Astrocyte (in vitro differentiated cells and primary cell): Measurements from ENCODE around the gene ZSWIM7. TPM values are rescaled to one million over a fixed set of nuclear protein-coding genes. Genes with fewer than 3 reads are reported as not detected.

Source experiments
- DNase-seq: peaks from one replicate; pipeline ENCODE4 v3.0.0-alpha.2; 2010; ENCODE audit warnings: low read depth
- FAIRE-seq: peaks from 2 replicates; lab custom pipeline; 2011; peaks lifted over from hg19 to GRCh38; lab: Jason Lieb, UNC
- H2AFZ ChIP-seq: 2 replicates; pipeline ENCODE4 v1.6.0; 2012; ENCODE audit warnings: low read depth, low read length, inconsistent platforms
- H3K27ac ChIP-seq: 2 replicates; pipeline ENCODE4 v1.5.1; 2011; ENCODE audit warnings: low read depth, low read length, inconsistent platforms
- H3K27me3 ChIP-seq: 2 replicates; pipeline ENCODE4 v1.6.0; 2011; ENCODE audit warnings: low read length, inconsistent platforms; ENCODE audit not compliant: insufficient read depth
- H3K36me3 ChIP-seq: 2 replicates; pipeline ENCODE4 v1.5.1; 2011; ENCODE audit warnings: low read length, inconsistent platforms; ENCODE audit not compliant: insufficient read depth
- H3K4me1 ChIP-seq: 2 replicates; pipeline ENCODE4 v1.5.1; 2011; ENCODE audit warnings: low read length, inconsistent platforms; ENCODE audit not compliant: insufficient read depth
- H3K4me2 ChIP-seq: 2 replicates; pipeline ENCODE4 v1.6.0; 2012; ENCODE audit warnings: low read length, inconsistent platforms
- H3K4me3 ChIP-seq: 2 replicates; pipeline ENCODE4 v1.5.1; 2011; ENCODE audit warnings: low read depth, mild to moderate bottlenecking, low read length, inconsistent platforms; ENCODE audit not compliant: insufficient read depth
- H3K79me2 ChIP-seq: 2 replicates; pipeline ENCODE4 v1.6.0; 2012; ENCODE audit warnings: mild to moderate bottlenecking, low read length, inconsistent platforms; ENCODE audit not compliant: insufficient read depth
- H3K9ac ChIP-seq: 2 replicates; pipeline ENCODE4 v1.6.0; 2012; ENCODE audit warnings: mild to moderate bottlenecking, low read length, inconsistent platforms
- H3K9me3 ChIP-seq: 2 replicates; pipeline ENCODE4 v1.5.1; 2012; ENCODE audit warnings: low read depth, mild to moderate bottlenecking, low read length, inconsistent platforms; ENCODE audit not compliant: insufficient read depth
- H4K20me1 ChIP-seq: 2 replicates; pipeline ENCODE4 v1.6.0; 2012; ENCODE audit warnings: low read length, inconsistent platforms; ENCODE audit not compliant: insufficient read depth
- H3K27ac Mint-ChIP-seq: one replicate; pipeline ENCODE4 v1.8.0; 2021; ENCODE audit warnings: mild to moderate bottlenecking, mixed read lengths; ENCODE audit not compliant: unreplicated experiment
- H3K27me3 Mint-ChIP-seq: one replicate; pipeline ENCODE4 v1.8.0; 2021; ENCODE audit warnings: low read depth, mixed read lengths; ENCODE audit not compliant: unreplicated experiment
- H3K36me3 Mint-ChIP-seq: one replicate; pipeline ENCODE4 v1.8.0; 2021; ENCODE audit warnings: low read depth, mixed read lengths; ENCODE audit not compliant: unreplicated experiment
- H3K4me1 Mint-ChIP-seq: one replicate; pipeline ENCODE4 v1.8.0; 2021; ENCODE audit warnings: low read depth, mixed read lengths; ENCODE audit not compliant: unreplicated experiment
- H3K4me3 Mint-ChIP-seq: one replicate; pipeline ENCODE4 v1.8.0; 2021; ENCODE audit warnings: mild to moderate bottlenecking, moderate library complexity, mixed read lengths; ENCODE audit not compliant: unreplicated experiment
- H3K9me3 Mint-ChIP-seq: one replicate; pipeline ENCODE4 v1.8.0; 2021; ENCODE audit warnings: mild to moderate bottlenecking, mixed read lengths; ENCODE audit not compliant: unreplicated experiment
- CTCF ChIP-seq: IDR thresholded peaks from 2 replicates; pipeline ENCODE4 v1.5.1; 2011; ENCODE audit warnings: low read depth, mild to moderate bottlenecking, inconsistent platforms, low read length, moderate library complexity; ENCODE audit not compliant: insufficient read depth
- EZH2 ChIP-seq: IDR thresholded peaks from 2 replicates; pipeline ENCODE4 v1.6.1; 2012; ENCODE audit warnings: mild to moderate bottlenecking, low read length, inconsistent platforms; ENCODE audit not compliant: insufficient read depth
- total RNA-seq: library from RNA; stranded (reverse); gene quantifications from 2 replicates; pipeline ENCODE4 v1.2.1, GENCODE V29; 2021

The ZSWIM7 gene
- total RNA-seq, 1 donor from 2014 or later: 21.5 TPM

GRCh38 chr17:15935891-15936290 lies 63.6 kb downstream of the ZSWIM7 start:
- H3K27ac Mint-ChIP-seq: no peak overlapping the region

DNA sequence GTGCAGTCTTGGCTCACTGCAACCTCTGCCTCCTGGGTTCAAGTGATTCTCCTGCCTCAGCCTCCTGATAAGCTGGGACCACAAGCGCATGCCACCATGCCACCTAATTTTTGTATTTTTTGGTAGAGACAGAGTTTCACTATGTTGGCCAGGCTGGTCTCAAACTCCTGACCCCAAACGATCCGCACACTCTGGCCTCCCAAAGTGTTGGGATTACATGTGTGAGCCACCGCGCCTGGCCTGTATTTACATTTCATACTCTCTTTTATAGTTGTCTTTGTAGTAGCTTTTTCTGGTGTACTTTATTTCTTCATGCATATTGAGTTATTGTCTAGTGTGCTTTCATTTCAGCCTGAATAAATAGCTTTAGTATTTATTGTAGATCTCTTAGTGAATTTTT lies 64.6 kb downstream of the ZSWIM7 start:
- Histone ChIP-seq H3K79me2 (no peaks in the 10 kb centered on the region), H2AFZ (no peak overlapping the region), H3K9ac (no peak overlapping the region), H3K36me3 (no peaks in the 10 kb centered on the region), H3K27ac (no peak overlapping the region), H4K20me1 (no peaks in the 10 kb centered on the region), H3K4me2 (no peak overlapping the region), H3K4me3 (no peak overlapping the region), H3K9me3 (no peaks in the 10 kb centered on the region), H3K4me1 (no peaks in the 10 kb centered on the region), H3K27me3 (no peaks in the 10 kb centered on the region)
- FAIRE-seq (no peak), DNase-seq (no peak)
- no peak overlapping the region for H3K27ac Mint-ChIP-seq
- no peak overlapping the region for H3K4me3 Mint-ChIP-seq
- H3K4me1 Mint-ChIP-seq: no peaks in the 10 kb centered on the region
- H3K9me3 Mint-ChIP-seq: peaks cover 2% of the 10 kb centered on the region
- H3K36me3 Mint-ChIP-seq: no peaks in the 10 kb centered on the region
- TF ChIP-seq CTCF (no peak), EZH2 (no peak)
- peaks cover 3% of the 10 kb centered on the region for H3K27me3 Mint-ChIP-seq

More at GRCh38 chr17:15935891-15936290, 63.6 kb downstream of the ZSWIM7 start:
- Mint-ChIP-seq H3K27me3 (peaks cover 1% of the 10 kb centered on the region), H3K4me1 (no peaks in the 10 kb centered on the region), H3K36me3 (peaks cover 2% of the 10 kb centered on the region), H3K4me3 (no peak overlapping the region), H3K9me3 (peaks cover 2% of the 10 kb centered on the region)
- Histone ChIP-seq H3K4me3 (no peak overlapping the region), H3K4me1 (no peaks in the 10 kb centered on the region), H3K27ac (no peak overlapping the region), H3K79me2 (no peaks in the 10 kb centered on the region), H4K20me1 (no peaks in the 10 kb centered on the region), H3K9ac (no peak overlapping the region), H3K36me3 (no peaks in the 10 kb centered on the region), H3K27me3 (no peaks in the 10 kb centered on the region), H2AFZ (no peak overlapping the region), H3K4me2 (no peak overlapping the region), H3K9me3 (no peaks in the 10 kb centered on the region)
- DNase-seq: no peak
- no peak for TF ChIP-seq EZH2
- no peak for FAIRE-seq

DNA sequence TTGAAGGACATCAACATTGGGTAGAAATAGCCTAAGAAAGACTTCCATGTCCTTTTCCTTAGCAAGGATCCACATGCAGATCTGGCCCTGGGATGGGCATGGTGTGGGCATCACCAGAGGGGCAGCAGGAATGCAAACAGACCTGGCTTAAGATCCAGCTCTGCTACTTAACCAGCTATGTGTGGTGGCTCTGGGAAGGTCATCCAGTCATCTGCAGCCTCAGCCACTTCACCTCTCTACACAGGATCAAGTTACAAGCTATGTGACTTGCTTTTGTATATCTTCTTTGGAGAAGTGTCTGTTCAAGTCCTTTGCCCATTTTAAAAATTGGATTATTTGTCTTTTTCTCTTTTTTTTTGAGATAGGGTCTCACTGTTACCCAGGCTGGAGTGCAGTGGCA lies 68.1 kb downstream of the ZSWIM7 start:
- Histone ChIP-seq H4K20me1 (no peaks in the 10 kb centered on the region), H3K36me3 (no peaks in the 10 kb centered on the region), H3K4me2 (no peak overlapping the region), H3K9ac (no peak overlapping the region), H3K4me1 (no peaks in the 10 kb centered on the region), H3K79me2 (no peaks in the 10 kb centered on the region), H3K27me3 (peaks cover 2% of the 10 kb centered on the region), H3K27ac (no peak overlapping the region), H3K9me3 (no peaks in the 10 kb centered on the region), H2AFZ (no peak overlapping the region), H3K4me3 (no peak overlapping the region)
- Mint-ChIP-seq H3K27ac (no peak overlapping the region), H3K9me3 (no peaks in the 10 kb centered on the region), H3K4me1 (no peaks in the 10 kb centered on the region), H3K36me3 (no peaks in the 10 kb centered on the region), H3K4me3 (no peak overlapping the region), H3K27me3 (peaks cover 21% of the 10 kb centered on the region)
- no peak for FAIRE-seq
- DNase-seq: no peak
- TF ChIP-seq CTCF (no peak), EZH2 (no peak)
